Erythroblast (primary cell): ENCODE measurements around the gene BNIP1.

Experiments used
- DNase-seq, 2 experiments: peaks; one replicate each; lab custom pipeline; 2025; lab: John Stamatoyannopoulos, UW
- GATA1 ChIP-seq: IDR thresholded peaks from 2 replicates; pipeline ENCODE4 v1.6.1; 2011; ENCODE audit warnings: low read depth, mild to moderate bottlenecking, control low read depth, low read length, moderate library complexity
- POLR2A ChIP-seq: IDR thresholded peaks from 2 replicates; pipeline ENCODE4 v1.6.1; 2011; ENCODE audit warnings: mild to moderate bottlenecking, low read length

Gene BNIP1

GRCh38 chr5:173213236-173213933 is 69.1 kb downstream of the BNIP1 start:
- no peak for DNase-seq
- TF ChIP-seq GATA1 (no peak), POLR2A (no peak)
